H1 (cell line): ENCODE measurements around the gene TMEM86B. TPM values are rescaled to one million over a fixed set of nuclear protein-coding genes. Genes with fewer than 3 reads are reported as not detected.

ENCODE experiments used
- CTCF ChIA-PET: fragments of 300-600 bp; sonication (Branson Sonifier 250); formaldehyde crosslinking; loops from one replicate; lab custom pipeline; 2021; ENCODE audit not compliant: partially characterized antibody; lab: Charles Lee
- POLR2A ChIA-PET: fragments of 300-600 bp; sonication (Branson Sonifier 250); formaldehyde crosslinking; loops from one replicate; lab custom pipeline; 2021; ENCODE audit warnings: inconsistent platforms; ENCODE audit not compliant: partially characterized antibody; lab: Charles Lee
- DNase-seq, 2 experiments: peaks; one replicate each; pipeline versions ENCODE4 v3.0.0 to v3.0.0-alpha.2; 2010 to 2022; ENCODE audit warnings: low spot score in 2 of 2, low read depth in 1 of 2, mixed read lengths in 1 of 2
- FAIRE-seq: peaks from 2 replicates; lab custom pipeline; 2011; peaks lifted over from hg19 to GRCh38; lab: Jason Lieb, UNC
- H2AFZ ChIP-seq: 2 replicates; pipeline ENCODE4 v1.8.1; 2012; ENCODE audit warnings: low read length, inconsistent platforms
- H2AK5ac ChIP-seq: 2 replicates; pipeline ENCODE4 v1.6.1; 2013; ENCODE audit warnings: low read depth, low read length
- H2BK120ac ChIP-seq: replicated peaks from 2 replicates; pipeline ENCODE3; 2013; ENCODE audit warnings: low read depth, low read length, inconsistent platforms
- H2BK12ac ChIP-seq: 2 replicates; pipeline ENCODE4 v1.6.1; 2013; ENCODE audit warnings: low read depth, low read length
- H2BK15ac ChIP-seq: 2 replicates; pipeline ENCODE4 v1.6.1; 2013; ENCODE audit warnings: low read length
- H2BK20ac ChIP-seq: 2 replicates; pipeline ENCODE4 v1.6.1; 2013; ENCODE audit warnings: low read length
- H2BK5ac ChIP-seq: 2 replicates; pipeline ENCODE4 v1.6.1; 2013; ENCODE audit warnings: low read depth, low read length
- H3K14ac ChIP-seq: 2 replicates; pipeline ENCODE4 v1.6.1; 2013; ENCODE audit warnings: inconsistent platforms; ENCODE audit not compliant: insufficient read length
- H3K18ac ChIP-seq: 2 replicates; pipeline ENCODE4 v1.6.1; 2013; ENCODE audit warnings: low read length; ENCODE audit errors: extremely low read depth
- H3K23ac ChIP-seq: 2 replicates; pipeline ENCODE4 v1.6.1; 2013; ENCODE audit warnings: inconsistent platforms; ENCODE audit not compliant: insufficient read length
- H3K23me2 ChIP-seq: 2 replicates; pipeline ENCODE4 v1.6.1; 2013; ENCODE audit warnings: low read depth, low read length
- H3K27ac ChIP-seq: 2 replicates; pipeline ENCODE4 v1.6.1; 2011; ENCODE audit warnings: low read depth, low read length, inconsistent platforms
- H3K27me3 ChIP-seq, 4 experiments: replicated peaks in 1 of 4; 1 replicate in 1 of 4; 2 replicates in 3 of 4; pipeline versions ENCODE4 v1.6.1 to v1.8.1; 2011 to 2013; ENCODE audit warnings: low read length in 3 of 4, mild to moderate bottlenecking in 3 of 4, inconsistent platforms in 2 of 4, mixed read lengths in 2 of 4, moderate library complexity in 1 of 4; ENCODE audit not compliant: control insufficient read depth in 3 of 4, insufficient read depth in 3 of 4; ENCODE audit errors: extremely low read depth in 1 of 4
- H3K36me3 ChIP-seq, 4 experiments: 2 replicates each; pipeline versions ENCODE4 v1.6.1 to v1.8.1; 2011 to 2013; ENCODE audit warnings: mild to moderate bottlenecking in 4 of 4, low read length in 3 of 4, moderate library complexity in 2 of 4, control low read depth in 1 of 4, inconsistent platforms in 1 of 4; ENCODE audit not compliant: insufficient read depth in 4 of 4, control insufficient read depth in 2 of 4
- H3K4ac ChIP-seq: replicated peaks from 2 replicates; pipeline ENCODE3; 2013; ENCODE audit warnings: low read length, low read depth, mixed read lengths, inconsistent platforms; ENCODE audit not compliant: insufficient read length
- H3K4me1 ChIP-seq, 4 experiments: replicated peaks in 1 of 4; 1 replicate in 1 of 4; 2 replicates in 3 of 4; pipeline versions ENCODE4 v1.6.1 to v1.8.1; 2011 to 2013; ENCODE audit warnings: low read length in 3 of 4, inconsistent platforms in 2 of 4, mixed read lengths in 1 of 4; ENCODE audit not compliant: insufficient read depth in 4 of 4, control insufficient read depth in 3 of 4
- H3K4me2 ChIP-seq, 2 experiments: 2 replicates each; pipeline versions ENCODE4 v1.6.1 to v1.8.1; 2011 to 2013; ENCODE audit warnings: low read depth in 2 of 2, low read length in 2 of 2, control low read depth in 1 of 2, inconsistent platforms in 1 of 2, mild to moderate bottlenecking in 1 of 2; ENCODE audit not compliant: insufficient read depth in 1 of 2
- H3K4me3 ChIP-seq, 4 experiments: fragments of 200-600, 300-600 bp in 1 of 4; sonication (generic), shearing (Covaris generic), sonication (Bioruptor Twin) in 1 of 4; 2 replicates each; pipeline versions ENCODE4 v1.5.1 to v1.8.1; 2011 to 2016; ENCODE audit warnings: low read length in 4 of 4, low read depth in 3 of 4, control low read depth in 2 of 4, inconsistent platforms in 2 of 4, mild to moderate bottlenecking in 2 of 4, mixed read lengths in 1 of 4, moderate library complexity in 1 of 4; ENCODE audit not compliant: insufficient read depth in 2 of 4; ENCODE audit errors: extremely low read depth in 1 of 4
- H3K56ac ChIP-seq: replicated peaks from 2 replicates; pipeline ENCODE3; 2013; ENCODE audit warnings: low read depth, mild to moderate bottlenecking, mixed read lengths, low read length, inconsistent platforms; ENCODE audit not compliant: insufficient read length
- H3K79me1 ChIP-seq: 2 replicates; pipeline ENCODE4 v1.6.1; 2013; ENCODE audit warnings: low read depth, low read length, control low read depth
- H3K79me2 ChIP-seq, 2 experiments: 2 replicates each; pipeline versions ENCODE4 v1.6.1 to v1.8.1; 2012 to 2013; ENCODE audit warnings: low read length in 2 of 2, mild to moderate bottlenecking in 2 of 2, inconsistent platforms in 1 of 2; ENCODE audit not compliant: insufficient read depth in 2 of 2, control insufficient read depth in 1 of 2
- H3K9ac ChIP-seq, 4 experiments: replicated peaks in 1 of 4; 1 replicate in 1 of 4; 2 replicates in 3 of 4; pipeline versions ENCODE4 v1.6.1 to v1.8.1; 2011 to 2013; ENCODE audit warnings: low read depth in 3 of 4, low read length in 3 of 4, control low read depth in 2 of 4, mild to moderate bottlenecking in 2 of 4, moderate library complexity in 2 of 4, inconsistent platforms in 1 of 4; ENCODE audit errors: extremely low read depth in 1 of 4
- H3K9me3 ChIP-seq, 2 experiments: 2 replicates each; pipeline versions ENCODE4 v1.6.1 to v1.8.1; 2012 to 2013; ENCODE audit warnings: mild to moderate bottlenecking in 2 of 2, moderate library complexity in 2 of 2, control low read depth in 1 of 2, inconsistent platforms in 1 of 2, low read depth in 1 of 2, low read length in 1 of 2, mixed read lengths in 1 of 2; ENCODE audit not compliant: insufficient read depth in 2 of 2
- H4K20me1 ChIP-seq, 2 experiments: replicated peaks in 1 of 2; 2 replicates each; pipeline versions ENCODE3 to v1.8.1; 2011 to 2013; ENCODE audit warnings: inconsistent platforms in 2 of 2, low read length in 2 of 2, mild to moderate bottlenecking in 1 of 2; ENCODE audit not compliant: insufficient read depth in 2 of 2, control insufficient read depth in 1 of 2
- H4K5ac ChIP-seq: 2 replicates; pipeline ENCODE4 v1.6.1; 2013; ENCODE audit warnings: low read length, low read depth, mixed read lengths, inconsistent platforms; ENCODE audit not compliant: insufficient read length
- H4K8ac ChIP-seq: 2 replicates; pipeline ENCODE4 v1.8.0; 2013; ENCODE audit warnings: mild to moderate bottlenecking, moderate library complexity, low read length, inconsistent platforms; ENCODE audit not compliant: insufficient read depth; ENCODE audit errors: extremely low read depth
- H4K91ac ChIP-seq: replicated peaks from 2 replicates; pipeline ENCODE3; 2013; ENCODE audit warnings: low read length, mixed read lengths, inconsistent platforms; ENCODE audit not compliant: insufficient read length
- POLR2AphosphoS5 ChIP-seq: IDR thresholded peaks from 2 replicates; pipeline ENCODE4 v1.6.1; 2011; ENCODE audit warnings: low read depth, low read length
- RBBP5 ChIP-seq: IDR thresholded peaks from 2 replicates; pipeline ENCODE4 v1.7.1; 2012; ENCODE audit warnings: low read depth, mild to moderate bottlenecking, inconsistent platforms, low read length, moderate library complexity, borderline replicate concordance
- RNF2 ChIP-seq: fragments of 200-900, 300-1000 bp; sonication (generic); IDR thresholded peaks from 2 replicates; pipeline ENCODE4 v1.7.1; 2016; ENCODE audit warnings: borderline replicate concordance, low read depth, mild to moderate bottlenecking, antibody characterized with exemption, low read length; ENCODE audit not compliant: poor library complexity, severe bottlenecking; ENCODE audit errors: missing control alignments
- SP1 ChIP-seq: IDR thresholded peaks from 2 replicates; pipeline ENCODE4 v1.6.1; 2011; ENCODE audit warnings: low read depth, low read length
- TEAD4 ChIP-seq: IDR thresholded peaks from 2 replicates; pipeline ENCODE4 v1.6.1; 2012; ENCODE audit warnings: low read depth, low read length, inconsistent platforms, mixed read lengths
- YY1 ChIP-seq: IDR thresholded peaks from 2 replicates; pipeline ENCODE4 v1.6.1; 2011; ENCODE audit warnings: low read depth, mild to moderate bottlenecking, low read length
- WGBS, 2 experiments: shearing (Covaris generic) in 1 of 2; methylation state at CpG; one replicate each; pipeline versions ENCODE4 v1.1.6 to v1.1.7; 2013 to 2015; ENCODE audit warnings: low lambda C conversion rate in 2 of 2, mixed read lengths in 2 of 2, inconsistent platforms in 1 of 2, low coverage in 1 of 2, missing lambda C conversion rate in 1 of 2; ENCODE audit not compliant: insufficient replicate concordance in 2 of 2, insufficient coverage in 1 of 2, insufficient read length in 1 of 2; ENCODE audit errors: extremely low coverage in 1 of 2, missing lambda C conversion rate in 1 of 2; 5-methylcytosine and 5-hydroxymethylcytosine counted together
- polyA plus RNA-seq, 7 experiments: library from polyadenylated mRNA; depleted of rRNA in 3 of 7; stranded (reverse) in 5 of 7; unstranded in 2 of 7; fragments of >200 nt in 5 of 7; fragments of 200-250 nt in 2 of 7; gene quantifications; 1 replicate in 5 of 7; 2 replicates in 1 of 7; 4 replicates in 1 of 7; pipeline versions ENCODE4 v1.2.1 to v1.2.3, GENCODE V29; 2011 to 2013; ENCODE audit warnings: missing spikeins in 2 of 7, mixed read lengths in 2 of 7
- total RNA-seq: library from RNA; stranded (reverse); fragmentation: NEBNext Ultra II Directional; extraction: Animal tissue kit (Norgen Biotek cat#: 25700); gene quantifications from 2 replicates; pipeline ENCODE4 v1.2.1, GENCODE V29; 2021

The TMEM86B gene
- total and polyA plus RNA-seq, 2 of the 8 experiments (the other 6 are each of a cell fraction or from before 2014, with no cell fraction given), result 2.0 to 2.9 TPM

DNA sequence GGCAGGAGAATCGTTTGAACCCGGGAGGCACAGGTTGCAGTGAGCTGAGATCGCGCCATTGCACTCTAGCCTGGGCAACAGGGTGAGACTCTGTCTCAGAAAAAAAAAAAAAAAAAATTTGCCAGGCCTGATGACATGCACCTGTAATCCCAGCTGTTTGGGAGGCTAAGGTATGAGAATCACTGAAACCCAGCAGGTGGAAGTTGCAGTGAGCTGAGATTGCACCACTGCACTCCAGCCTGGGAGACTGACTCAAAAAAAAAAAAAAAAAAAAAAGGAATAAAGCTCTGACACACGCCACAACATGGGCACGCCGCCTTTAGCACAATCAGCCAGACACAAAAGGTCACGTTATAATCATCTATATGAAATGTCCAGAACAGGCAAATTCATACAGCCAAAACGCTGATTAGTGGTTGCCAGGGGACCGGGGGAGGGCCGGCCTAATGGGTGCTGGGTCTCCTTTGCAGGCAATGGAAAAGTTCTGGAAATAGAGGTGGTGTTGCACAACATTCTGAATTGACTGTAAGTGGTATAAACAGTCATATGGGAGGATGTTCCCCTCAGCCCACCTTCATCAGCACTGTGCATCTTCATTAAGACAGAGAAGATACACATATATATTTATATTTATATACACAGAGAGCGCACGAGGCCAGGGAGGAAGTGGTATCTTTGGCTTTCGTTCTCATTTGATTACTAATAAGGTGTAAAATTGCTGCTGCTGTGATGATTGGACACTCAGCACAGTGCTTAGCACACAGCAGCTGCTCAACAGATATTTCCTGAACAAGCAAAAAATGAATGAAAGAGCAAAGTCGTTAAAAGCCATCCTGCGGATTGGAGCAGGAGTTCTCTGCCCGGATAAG lies 47.5 kb upstream of the TMEM86B start:
- Histone ChIP-seq H3K14ac (no peak overlapping the region), H3K4me2 (no peak overlapping the region), H3K9ac (no peak overlapping the region), H3K4ac (no peak overlapping the region), H4K8ac (no peak overlapping the region), H3K27ac (no peak overlapping the region), H2BK15ac (no peak overlapping the region), H4K91ac (no peak overlapping the region), H3K23me2 (peaks cover 9% of the 10 kb centered on the region; the same call in 1 of the 2 replicates), H3K9me3 (no peaks in the 10 kb centered on the region), H4K5ac (no peak overlapping the region), H2AFZ (no peak overlapping the region), H3K56ac (no peak overlapping the region), H3K79me1 (peaks cover 7% of the 10 kb centered on the region; the same call in 1 of the 2 replicates), H3K23ac (no peak overlapping the region), H3K18ac (no peak overlapping the region), H3K79me2 (peaks cover 3 to 6% of the 10 kb centered on the region in 2 experiments; a peak in 3 of 4 replicates), H2BK20ac (no peak overlapping the region), H2AK5ac (no peak overlapping the region), H3K4me3 (no peak overlapping the region), H2BK12ac (no peak overlapping the region), H4K20me1 (peaks cover 3 to 4% of the 10 kb centered on the region in 2 experiments), H3K36me3 (peaks cover 0 to 9% (median 5%) of the 10 kb centered on the region in 4 experiments; a peak in 5 of 8 replicates), H3K4me1 (peaks cover 3 to 13% (median 4%) of the 10 kb centered on the region in 4 experiments), H3K27me3 (no peaks in the 10 kb centered on the region), H2BK5ac (no peak overlapping the region), H2BK120ac (no peak overlapping the region)
- CTCF ChIA-PET, result interaction anchor here (1.4 kb wide), 1 partner anchor 795 kb away, joined by 5 read pairs; no protein-coding TSS in a partner anchor
- no peak for FAIRE-seq
- POLR2A ChIA-PET, result interaction anchor here (0.6 to 2.5 kb wide), 5 partner anchors 14 to 66 kb away, joined by 3 to 10 read pairs (median 3); partner anchors contain the start of genes KMT5C and PPP6R1
- no peak for TF ChIP-seq TEAD4
- TF ChIP-seq RNF2, result no peak
- TF ChIP-seq SP1, result no peak
- TF ChIP-seq YY1, result no peak
- TF ChIP-seq RBBP5, result no peak
- no peak for TF ChIP-seq POLR2AphosphoS5
- WGBS, 2 experiments, result 95% methylated on average over 17 of the region's 17 CpGs; no CpG with 5 or more reads in 1 of the 2 experiments
- DNase-seq, result no peak
